HepG2 (cell line): ENCODE data around the gene TUBB4B. TPM values are rescaled to one million over a fixed set of nuclear protein-coding genes. Genes with fewer than 3 reads are reported as not detected.
A peak's percentile ranks its signal among the peaks of the same experiment; 100 is the strongest.

Experiments used
- FOXC1 ChIP-seq: sonication (generic); formaldehyde crosslinking; IDR thresholded peaks from 2 replicates; pipeline ENCODE4 v1.8.0; 2022; ENCODE audit warnings: mild to moderate bottlenecking, missing genetic modification reagents, borderline replicate concordance
- HIC2 ChIP-seq: sonication (generic); formaldehyde crosslinking; IDR thresholded peaks from 2 replicates; pipeline ENCODE4 v1.9.0; 2022; ENCODE audit warnings: low read depth, missing genetic modification reagents
- HNRNPLL ChIP-seq: fragments of 200-400 bp; formaldehyde crosslinking; IDR thresholded peaks from 2 replicates; pipeline ENCODE4 v1.6.1; 2017; ENCODE audit warnings: mild to moderate bottlenecking, low read depth, low read length; ENCODE audit not compliant: poor library complexity, severe bottlenecking
- IKZF5 ChIP-seq: IDR thresholded peaks from 2 replicates; pipeline ENCODE4 v1.6.1; 2018; ENCODE audit warnings: missing genetic modification reagents, mild to moderate bottlenecking, missing compliant biosample characterization
- IRF9 ChIP-seq: sonication (generic); formaldehyde crosslinking; IDR thresholded peaks from 2 replicates; pipeline ENCODE4 v1.8.0; 2022; ENCODE audit warnings: missing genetic modification reagents, mild to moderate bottlenecking, borderline replicate concordance
- KLF11 ChIP-seq: IDR thresholded peaks from 2 replicates; pipeline ENCODE4 v1.6.1; 2016; ENCODE audit warnings: missing compliant biosample characterization
- MIER3 ChIP-seq: IDR thresholded peaks from 2 replicates; pipeline ENCODE4 v1.6.1; 2016; ENCODE audit warnings: missing compliant biosample characterization, borderline replicate concordance
- RBAK ChIP-seq: sonication (generic); formaldehyde crosslinking; IDR thresholded peaks from 2 replicates; pipeline ENCODE4 v1.5.1; 2020; ENCODE audit warnings: mild to moderate bottlenecking, missing genetic modification reagents
- SKI ChIP-seq: fragments of 450-650 bp; IDR thresholded peaks from one replicate; pipeline ENCODE4 v1.6.1; 2018; ENCODE audit warnings: mild to moderate bottlenecking; ENCODE audit not compliant: partially characterized antibody
- SNAI1 ChIP-seq: sonication (generic); formaldehyde crosslinking; IDR thresholded peaks from 2 replicates; pipeline ENCODE4 v1.5.0; 2020; ENCODE audit warnings: mild to moderate bottlenecking, missing genetic modification reagents, borderline replicate concordance
- TFDP1 ChIP-seq: IDR thresholded peaks from 2 replicates; pipeline ENCODE4 v1.6.1; 2016; ENCODE audit warnings: missing compliant biosample characterization, missing genetic modification reagents, borderline replicate concordance
- ZBTB46 ChIP-seq: sonication (generic); formaldehyde crosslinking; IDR thresholded peaks from 2 replicates; pipeline ENCODE4 v1.4.0; 2020; ENCODE audit warnings: mild to moderate bottlenecking, missing genetic modification reagents, borderline replicate concordance
- ZEB1 ChIP-seq: IDR thresholded peaks from 2 replicates; pipeline ENCODE4 v1.6.1; 2012; ENCODE audit warnings: mild to moderate bottlenecking, low read depth, inconsistent platforms; ENCODE audit not compliant: insufficient replicate concordance
- ZFP90 ChIP-seq: sonication (generic); formaldehyde crosslinking; IDR thresholded peaks from 2 replicates; pipeline ENCODE4 v1.8.0; 2022; ENCODE audit warnings: missing genetic modification reagents, mild to moderate bottlenecking, inconsistent platforms, borderline replicate concordance
- ZHX1 ChIP-seq: sonication (generic); formaldehyde crosslinking; IDR thresholded peaks from 2 replicates; pipeline ENCODE4 v1.8.1; 2022; ENCODE audit warnings: low read depth, mild to moderate bottlenecking, missing genetic modification reagents
- ZNF441 ChIP-seq: sonication (generic); formaldehyde crosslinking; IDR thresholded peaks from 2 replicates; pipeline ENCODE4 v1.7.0; 2021; ENCODE audit warnings: missing genetic modification reagents, borderline replicate concordance
- polyA plus RNA-seq, 8 experiments: library from polyadenylated mRNA; depleted of rRNA in 3 of 8; stranded (reverse) in 7 of 8; unstranded in 1 of 8; fragments of >200 nt; fragmentation: Illumina TruSeq in 4 of 8; extraction: Trizol in 4 of 8; gene quantifications; 2 replicates each; pipeline versions ENCODE4 v1.2.1 to v1.2.3, GENCODE V29; 2011 to 2016; ENCODE audit warnings: low read depth in 4 of 8, missing spikeins in 1 of 8, mixed read lengths in 1 of 8; ENCODE audit not compliant: insufficient read depth in 1 of 8
- total RNA-seq, 5 experiments: library from RNA; depleted of rRNA; stranded (reverse); fragments of >200 nt; fragmentation: Illumina TruSeq; extraction: Trizol; gene quantifications; 2 replicates each; pipeline ENCODE4 v1.2.3, GENCODE V29; 2016; ENCODE audit warnings: low read depth in 1 of 5

The TUBB4B gene
- total and polyA plus RNA-seq, 2 of the 13 experiments (the other 11 are each of a cell fraction or from before 2014, with no cell fraction given), result 182 to 412 TPM

- TF ChIP-seq RBAK (no peak), ZBTB46 (CRISPR knock-in tag) (no peak), TFDP1 (CRISPR knock-in tag) (0 out of 2 replicates have a peak, but pooled peaks have one; percentile 2), HIC2 (CRISPR knock-in tag) (no peak), KLF11 (CRISPR knock-in tag) (no peak), ZNF441 (CRISPR knock-in tag) (no peak), SKI (no peak), ZHX1 (CRISPR knock-in tag) (peak; percentile 17; the same call in 1 of the 2 replicates), SNAI1 (CRISPR knock-in tag) (0 out of 2 replicates have a peak, but pooled peaks have one; percentile 55), HNRNPLL (peak; percentile 20), IRF9 (CRISPR knock-in tag) (no peak), MIER3 (CRISPR knock-in tag) (no peak), ZFP90 (CRISPR knock-in tag) (0 out of 2 replicates have a peak, but pooled peaks have one; percentile 19), ZEB1 (peak; percentile 65), IKZF5 (CRISPR knock-in tag) (no peak), FOXC1 (CRISPR knock-in tag) (no peak)
Measured at GRCh38 chr9:137276473-137277328, 35.6 kb downstream of the TUBB4B start (continued).
